ENCODE results near the gene PCDH7.

DNA sequence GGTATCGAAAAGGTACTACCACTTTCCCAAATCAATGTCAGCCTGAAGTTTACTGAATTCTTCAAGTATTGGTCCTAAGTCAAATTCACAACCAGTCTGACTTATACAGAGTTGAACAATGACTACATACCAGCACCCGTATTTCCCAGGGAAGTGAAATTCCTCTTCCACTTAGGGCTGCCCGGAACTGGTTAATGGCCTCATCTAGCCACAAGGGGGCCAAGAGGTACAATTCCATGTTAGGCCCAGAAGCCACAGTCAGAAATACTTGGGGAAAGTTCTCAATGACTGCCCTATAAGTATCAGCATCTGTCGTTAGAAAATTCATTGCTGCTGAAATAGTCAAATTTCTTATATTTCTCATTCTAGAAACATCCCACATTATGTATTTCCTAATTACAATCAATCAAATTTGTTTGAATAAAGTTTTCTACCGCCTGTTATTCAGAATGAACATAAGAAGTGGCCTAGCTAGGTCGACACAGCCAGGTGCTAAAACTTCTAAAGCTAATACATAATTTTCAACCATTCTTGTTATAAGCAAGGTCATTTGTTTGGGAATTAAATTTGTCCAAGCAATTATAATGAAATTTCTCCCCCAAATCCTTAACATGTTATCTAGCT lies 5.6 kb upstream of the PCDH7 start:
- TF ChIP-seq, protein P1, sequence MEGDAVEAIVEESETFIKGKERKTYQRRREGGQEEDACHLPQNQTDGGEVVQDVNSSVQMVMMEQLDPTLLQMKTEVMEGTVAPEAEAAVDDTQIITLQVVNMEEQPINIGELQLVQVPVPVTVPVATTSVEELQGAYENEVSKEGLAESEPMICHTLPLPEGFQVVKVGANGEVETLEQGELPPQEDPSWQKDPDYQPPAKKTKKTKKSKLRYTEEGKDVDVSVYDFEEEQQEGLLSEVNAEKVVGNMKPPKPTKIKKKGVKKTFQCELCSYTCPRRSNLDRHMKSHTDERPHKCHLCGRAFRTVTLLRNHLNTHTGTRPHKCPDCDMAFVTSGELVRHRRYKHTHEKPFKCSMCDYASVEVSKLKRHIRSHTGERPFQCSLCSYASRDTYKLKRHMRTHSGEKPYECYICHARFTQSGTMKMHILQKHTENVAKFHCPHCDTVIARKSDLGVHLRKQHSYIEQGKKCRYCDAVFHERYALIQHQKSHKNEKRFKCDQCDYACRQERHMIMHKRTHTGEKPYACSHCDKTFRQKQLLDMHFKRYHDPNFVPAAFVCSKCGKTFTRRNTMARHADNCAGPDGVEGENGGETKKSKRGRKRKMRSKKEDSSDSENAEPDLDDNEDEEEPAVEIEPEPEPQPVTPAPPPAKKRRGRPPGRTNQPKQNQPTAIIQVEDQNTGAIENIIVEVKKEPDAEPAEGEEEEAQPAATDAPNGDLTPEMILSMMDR (conservative IDR thresholded peaks at IDR 0.05): peak; percentile 79
- TF ChIP-seq ZFX (IDR thresholded peaks at IDR 0.05): no peak

All from C4-2B (cell line).